BLaER1 (cell line): ENCODE results near the gene ADGRD1.

Experiments used
- H3K27ac ChIP-seq: shearing (Covaris generic); formaldehyde crosslinking; 2 replicates; pipeline ENCODE4 v1.8.1; 2022
- H3K27me3 ChIP-seq: shearing (Covaris generic); formaldehyde crosslinking; 2 replicates; pipeline ENCODE4 v1.8.1; 2022
- H3K36me3 ChIP-seq: shearing (Covaris generic); formaldehyde crosslinking; 2 replicates; pipeline ENCODE4 v1.8.1; 2022
- H3K4me1 ChIP-seq: shearing (Covaris generic); formaldehyde crosslinking; 2 replicates; pipeline ENCODE4 v1.8.1; 2022
- H3K4me2 ChIP-seq: shearing (Covaris generic); formaldehyde crosslinking; 2 replicates; pipeline ENCODE4 v1.8.1; 2022
- H3K4me3 ChIP-seq: shearing (Covaris generic); formaldehyde crosslinking; 2 replicates; pipeline ENCODE4 v1.8.1; 2022
- H3K9ac ChIP-seq: shearing (Covaris generic); formaldehyde crosslinking; 2 replicates; pipeline ENCODE4 v1.8.1; 2022
- H3K9me3 ChIP-seq: shearing (Covaris generic); formaldehyde crosslinking; 2 replicates; pipeline ENCODE4 v1.8.1; 2022
- H4K20me1 ChIP-seq: shearing (Covaris generic); formaldehyde crosslinking; 2 replicates; pipeline ENCODE4 v1.8.1; 2022
- Cebpa-rat ChIP-seq: shearing (Covaris generic); IDR thresholded peaks from 2 replicates; pipeline ENCODE4 v1.8.1; 2022

Gene ADGRD1

DNA sequence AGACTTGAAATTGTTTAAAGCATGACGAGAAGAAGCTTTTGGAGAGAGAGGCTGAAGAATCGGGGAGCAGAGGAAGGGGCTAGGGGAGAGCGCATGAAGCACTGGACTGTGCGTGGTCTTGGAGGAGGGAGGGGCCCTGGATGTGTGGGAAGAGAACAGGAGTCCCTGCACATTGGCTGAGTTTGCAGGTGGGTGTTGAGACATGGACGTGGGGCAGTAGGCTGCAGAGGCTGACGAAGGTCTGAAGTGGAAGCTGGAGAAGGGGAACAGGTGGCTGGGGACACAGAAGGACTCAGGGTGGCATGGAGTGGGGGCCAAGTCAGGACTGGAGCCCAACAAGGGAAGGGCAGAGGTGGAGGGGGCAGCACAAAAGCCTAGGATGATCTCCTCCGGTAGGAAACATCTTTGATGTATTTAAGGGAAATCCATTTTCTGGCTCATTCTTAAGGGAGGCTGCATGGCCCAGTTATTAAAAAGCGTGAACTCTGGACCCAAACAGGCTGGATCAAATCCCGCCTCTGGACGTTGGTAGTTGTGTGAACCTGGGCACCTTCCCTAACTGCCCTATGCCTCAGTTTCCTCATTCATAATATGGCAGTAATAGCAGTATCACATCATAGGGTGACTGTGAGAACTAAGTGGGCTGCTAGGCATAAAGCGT, 29.0 kb downstream of the ADGRD1 start:
- Histone ChIP-seq H3K9me3 (no peaks in the 10 kb centered on the region), H3K4me3 (no peak overlapping the region), H3K27ac (peak overlapping the region; percentile 40; the same call in 1 of the 2 replicates), H4K20me1 (no peaks in the 10 kb centered on the region), H3K4me1 (peaks cover 65% of the 10 kb centered on the region), H3K36me3 (no peaks in the 10 kb centered on the region), H3K9ac (no peak overlapping the region), H3K27me3 (no peaks in the 10 kb centered on the region), H3K4me2 (peak overlapping the region; percentile 80)
- TF ChIP-seq Cebpa-rat, result no peak

GRCh38 chr12:130983328-130984017, 29.8 kb downstream of the ADGRD1 start:
- H3K4me3 ChIP-seq, result no peak overlapping the region
- no peaks in the 10 kb centered on the region for H3K9me3 ChIP-seq
- peaks cover 59% of the 10 kb centered on the region for H3K4me1 ChIP-seq
- H3K4me2 ChIP-seq, result peak overlapping the region; percentile 80
- H3K27ac ChIP-seq, result no peak overlapping the region
- H3K36me3 ChIP-seq, result no peaks in the 10 kb centered on the region
- no peak overlapping the region for H3K9ac ChIP-seq
- H3K27me3 ChIP-seq, result no peaks in the 10 kb centered on the region
- TF ChIP-seq Cebpa-rat, result peak; percentile 73; the same call in 1 of the 2 replicates
- no peaks in the 10 kb centered on the region for H4K20me1 ChIP-seq

DNA sequence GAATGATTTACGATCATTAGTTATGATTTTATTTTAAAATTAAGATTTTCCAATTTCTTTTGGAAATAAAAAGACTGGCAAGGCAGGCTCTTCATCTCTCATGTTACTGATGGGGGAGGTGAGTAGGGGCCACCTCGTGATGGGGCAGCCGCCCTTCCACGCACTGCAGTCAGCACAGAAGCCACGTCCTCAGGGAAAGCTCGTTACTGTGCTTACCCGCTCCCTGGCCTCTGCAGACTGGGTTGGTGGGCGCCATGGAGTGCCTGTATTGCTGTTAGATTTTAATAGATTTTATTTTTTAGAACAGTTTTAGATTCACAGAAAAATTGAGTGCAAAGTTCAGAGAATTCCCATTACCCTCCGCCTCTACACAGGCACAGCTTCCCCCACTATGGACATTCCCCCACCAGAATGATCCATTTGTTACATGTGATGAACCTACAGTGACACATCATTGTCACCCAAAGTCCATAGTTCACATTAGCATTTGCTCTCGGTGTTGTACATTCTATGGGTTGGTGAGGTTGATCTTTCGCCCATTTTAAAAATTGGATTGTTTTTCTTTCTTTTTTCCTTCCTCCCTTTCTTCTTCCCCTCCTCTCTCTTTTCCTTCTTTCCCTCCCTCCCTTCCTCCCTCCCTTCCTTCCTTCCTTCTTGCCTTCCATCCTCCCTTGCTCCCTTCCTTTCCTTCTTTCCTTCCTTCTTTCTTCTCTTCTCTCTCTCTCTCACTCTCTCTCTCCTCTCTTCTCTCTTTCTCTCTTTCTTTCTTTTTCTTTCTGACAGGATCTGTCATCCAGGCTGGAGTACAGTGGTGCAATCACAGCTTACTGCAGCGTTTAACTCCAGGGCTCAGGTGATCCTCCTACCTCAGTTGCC, 30.7 kb downstream of the ADGRD1 start:
- Histone ChIP-seq H3K36me3 (no peaks in the 10 kb centered on the region), H4K20me1 (no peaks in the 10 kb centered on the region), H3K9ac (no peak overlapping the region), H3K4me2 (peak overlapping the region; percentile 80; the same call in 1 of the 2 replicates), H3K4me3 (no peak overlapping the region), H3K27ac (no peak overlapping the region), H3K4me1 (peaks cover 54% of the 10 kb centered on the region), H3K27me3 (no peaks in the 10 kb centered on the region), H3K9me3 (no peaks in the 10 kb centered on the region)
- TF ChIP-seq Cebpa-rat, result no peak

GRCh38 chr12:130987151-130987931, 33.6 kb downstream of the ADGRD1 start:
- no peaks in the 10 kb centered on the region for H3K36me3 ChIP-seq
- no peak overlapping the region for H3K9ac ChIP-seq
- H3K27me3 ChIP-seq, result no peaks in the 10 kb centered on the region
- H3K4me3 ChIP-seq, result no peak overlapping the region
- H3K4me2 ChIP-seq, result no peak overlapping the region
- no peaks in the 10 kb centered on the region for H3K9me3 ChIP-seq
- no peak overlapping the region for H3K27ac ChIP-seq
- H3K4me1 ChIP-seq, result peaks cover 51% of the 10 kb centered on the region
- no peak for TF ChIP-seq Cebpa-rat
- H4K20me1 ChIP-seq, result no peaks in the 10 kb centered on the region

- Histone ChIP-seq H3K27ac (no peak overlapping the region), H3K9me3 (no peaks in the 10 kb centered on the region), H3K27me3 (no peaks in the 10 kb centered on the region), H4K20me1 (no peaks in the 10 kb centered on the region), H3K9ac (no peak overlapping the region), H3K4me3 (no peak overlapping the region), H3K4me2 (no peak overlapping the region), H3K4me1 (peaks cover 50% of the 10 kb centered on the region), H3K36me3 (no peaks in the 10 kb centered on the region)
- TF ChIP-seq Cebpa-rat, result no peak
Observed at GRCh38 chr12:130988261-130988660, 34.6 kb downstream of the ADGRD1 start.

DNA sequence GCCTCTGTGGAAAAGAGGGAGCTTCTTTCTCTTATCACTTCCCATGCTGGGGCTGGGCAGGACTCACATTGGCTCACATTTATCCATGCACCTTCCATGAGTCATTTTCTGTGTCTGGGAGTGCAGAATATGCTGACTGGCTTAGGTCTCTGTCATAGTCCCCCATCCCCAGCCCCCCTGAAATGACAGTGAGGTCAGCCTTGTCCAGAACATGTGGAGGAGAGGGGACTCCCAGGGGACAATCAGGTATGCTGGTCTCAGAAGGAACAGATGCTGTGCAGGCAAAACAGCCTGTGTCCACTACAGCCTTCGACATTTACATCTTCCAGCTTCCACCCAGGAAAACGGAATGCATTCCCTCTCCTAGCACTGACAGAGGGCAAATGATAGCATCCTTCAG, 35.0 kb downstream of the ADGRD1 start:
- H3K27ac ChIP-seq, result no peak overlapping the region
- no peaks in the 10 kb centered on the region for H3K27me3 ChIP-seq
- H3K4me1 ChIP-seq, result peaks cover 45% of the 10 kb centered on the region
- no peak for TF ChIP-seq Cebpa-rat
- no peak overlapping the region for H3K4me3 ChIP-seq
- no peaks in the 10 kb centered on the region for H3K9me3 ChIP-seq
- no peaks in the 10 kb centered on the region for H4K20me1 ChIP-seq
- no peak overlapping the region for H3K4me2 ChIP-seq
- no peak overlapping the region for H3K9ac ChIP-seq
- no peaks in the 10 kb centered on the region for H3K36me3 ChIP-seq

- no peaks in the 10 kb centered on the region for H4K20me1 ChIP-seq
- no peaks in the 10 kb centered on the region for H3K9me3 ChIP-seq
- H3K4me3 ChIP-seq, result no peak overlapping the region
- H3K4me1 ChIP-seq, result peaks cover 39% of the 10 kb centered on the region
- no peaks in the 10 kb centered on the region for H3K36me3 ChIP-seq
- H3K27me3 ChIP-seq, result no peaks in the 10 kb centered on the region
- no peak overlapping the region for H3K9ac ChIP-seq
- H3K27ac ChIP-seq, result no peak overlapping the region
- TF ChIP-seq Cebpa-rat, result no peak
- H3K4me2 ChIP-seq, result no peak overlapping the region
Observed at GRCh38 chr12:130989391-130989790, 35.7 kb downstream of the ADGRD1 start.

DNA sequence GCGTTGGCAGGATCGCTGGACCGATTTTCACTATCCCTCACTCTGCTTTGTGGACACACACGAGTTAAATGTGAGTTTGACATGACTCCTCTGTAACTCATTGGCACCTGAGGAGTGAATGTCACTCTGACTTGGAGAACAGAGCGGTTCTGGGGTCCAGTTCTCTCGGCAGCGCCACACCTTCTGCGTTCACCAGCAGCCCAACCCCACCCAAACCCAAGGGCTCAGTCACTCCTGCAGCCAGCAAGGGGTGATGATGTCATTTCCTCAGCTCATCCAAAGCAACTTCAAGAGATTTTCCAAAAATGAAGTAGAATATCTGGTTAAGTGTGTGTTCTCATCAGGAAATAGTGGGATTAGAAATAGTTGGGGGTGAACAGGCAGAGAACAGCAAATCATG, 36.3 kb downstream of the ADGRD1 start:
- Histone ChIP-seq H3K4me2 (0 out of 2 replicates have a peak overlapping the region, but pooled peaks have one; percentile 12), H3K4me3 (no peak overlapping the region), H3K27ac (no peak overlapping the region), H3K27me3 (no peaks in the 10 kb centered on the region), H3K9ac (no peak overlapping the region), H3K4me1 (peaks cover 43% of the 10 kb centered on the region), H3K36me3 (no peaks in the 10 kb centered on the region), H3K9me3 (no peaks in the 10 kb centered on the region), H4K20me1 (no peaks in the 10 kb centered on the region)
- no peak for TF ChIP-seq Cebpa-rat

DNA sequence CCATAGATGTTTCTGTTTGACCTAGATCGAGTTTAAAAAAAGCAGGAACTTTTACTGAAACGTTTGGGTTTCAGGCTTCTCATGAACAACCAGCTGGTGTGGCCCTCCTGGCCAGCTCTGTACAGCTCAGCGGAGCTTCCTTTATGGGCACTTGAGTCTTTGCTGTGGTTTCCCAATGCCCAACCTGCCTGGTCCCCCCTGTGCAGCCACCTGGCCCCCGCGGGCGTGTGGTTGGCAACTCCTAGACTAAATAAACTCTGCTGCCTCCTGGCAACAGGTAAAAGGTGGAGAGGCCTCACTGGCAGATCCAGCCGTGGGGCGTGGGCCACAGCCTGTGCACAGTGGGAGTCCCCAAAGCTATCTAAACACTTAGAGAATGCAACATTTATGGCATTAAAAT, 38.7 kb downstream of the ADGRD1 start:
- H3K4me2 ChIP-seq, result peak overlapping the region; percentile 67
- H3K4me3 ChIP-seq, result no peak overlapping the region
- peaks cover 8% of the 10 kb centered on the region for H3K9me3 ChIP-seq
- no peaks in the 10 kb centered on the region for H3K36me3 ChIP-seq
- H3K27ac ChIP-seq, result peak overlapping the region; percentile 55; the same call in 1 of the 2 replicates
- H3K4me1 ChIP-seq, result peaks cover 49% of the 10 kb centered on the region
- H4K20me1 ChIP-seq, result no peaks in the 10 kb centered on the region
- H3K27me3 ChIP-seq, result no peaks in the 10 kb centered on the region
- H3K9ac ChIP-seq, result no peak overlapping the region
- TF ChIP-seq Cebpa-rat, result no peak
